ENCODE measurements around the gene TBCCD1.
"Not testable (repeated sequence)": the region's sequence is repeated elsewhere in the genome, so short reads cannot be mapped to it uniquely, and the experiment has no call there.

TBCCD1 gene

GRCh38 chr3:186596568-186597287, 29.6 kb upstream of the TBCCD1 start:
- peak; percentile 34 for DNase-seq

- no peak for DNase-seq
These were observed 27.5 kb upstream of the TBCCD1 start for GRCh38 chr3:186594591-186595113.

- no peak for DNase-seq
These were observed 26.7 kb upstream of the TBCCD1 start for GRCh38 chr3:186593862-186594261.

- DNase-seq: no peak
These were observed 25.5 kb upstream of the TBCCD1 start for GRCh38 chr3:186592682-186593081.

GRCh38 chr3:186590580-186591295, 23.6 kb upstream of the TBCCD1 start:
- DNase-seq: no peak

GRCh38 chr3:186589856-186590579, 22.9 kb upstream of the TBCCD1 start:
- peak; percentile 24 for DNase-seq

GRCh38 chr3:186589121-186589520, 22.0 kb upstream of the TBCCD1 start:
- DNase-seq: peak; percentile 26

GRCh38 chr3:186588632-186589031, 21.5 kb upstream of the TBCCD1 start:
- DNase-seq: no peak

GRCh38 chr3:186587183-186587582, 20.0 kb upstream of the TBCCD1 start:
- no peak for DNase-seq

GRCh38 chr3:186586245-186586644, 19.1 kb upstream of the TBCCD1 start:
- not testable (repeated sequence) for DNase-seq

- no peak for DNase-seq
These were observed 16.7 kb upstream of the TBCCD1 start for GRCh38 chr3:186583831-186584230.

- DNase-seq: no peak
These were observed 15.4 kb upstream of the TBCCD1 start for GRCh38 chr3:186582541-186582940.

GRCh38 chr3:186580785-186581184, 13.6 kb upstream of the TBCCD1 start:
- DNase-seq: no peak

GRCh38 chr3:186577521-186577920, 10.4 kb upstream of the TBCCD1 start:
- no peak for DNase-seq

GRCh38 chr3:186571644-186572013, 4.5 kb upstream of the TBCCD1 start:
- DNase-seq: no peak

- DNase-seq: no peak
These were observed 4.0 kb upstream of the TBCCD1 start for GRCh38 chr3:186570941-186571643.

GRCh38 chr3:186570096-186570940, 3.2 kb upstream of the TBCCD1 start, which contains the start of gene DNAJB11:
Gene DNAJB11, plus strand, starts transcription at chr3:186570720. Its CDS starts 178 bp downstream, at chr3:186570898.
- DNase-seq: peak; percentile 100

GRCh38 chr3:186569779-186570095, 2.6 kb upstream of the TBCCD1 start:
- DNase-seq: no peak

- DNase-seq: not testable (repeated sequence)
These were observed 2.2 kb upstream of the TBCCD1 start for GRCh38 chr3:186569361-186569760.

- DNase-seq: no peak
These were observed 417 bp downstream of the TBCCD1 start for GRCh38 chr3:186566772-186567071.

GRCh38 chr3:186564586-186564985, 2.6 kb downstream of the TBCCD1 start:
- no peak for DNase-seq

GRCh38 chr3:186552408-186553031, 14.6 kb downstream of the TBCCD1 start:
- DNase-seq: no peak
